ENCODE data around the gene SPACA4. TPM values are rescaled to one million over a fixed set of nuclear protein-coding genes. Genes with fewer than 3 reads are reported as not detected.

SPACA4 gene
- total and polyA plus RNA-seq, 4 donors = not detected

GRCh38 chr19:48632692-48633147, 26.2 kb downstream of the SPACA4 start:
- Histone ChIP-seq H3K9me3 (ENCODE audit: control insufficient read depth in 4 of 4, low read length in 3 of 4) (no peaks in the 10 kb centered on the region), H3K9ac (ENCODE audit: low read depth in 1 of 2, low read length in 2 of 2) (no peak overlapping the region), H3K27me3 (ENCODE audit: control insufficient read depth in 4 of 4, insufficient read depth in 4 of 4, low read length in 3 of 4) (no peaks in the 10 kb centered on the region), H3K36me3 (ENCODE audit: control insufficient read depth in 4 of 4, insufficient read depth in 3 of 4, low read depth in 1 of 4, low read length in 3 of 4) (peaks cover 0 to 7% (median 1%) of the 10 kb centered on the region in 4 donors), H3K27ac (ENCODE audit: low read depth in 1 of 2, low read length in 2 of 2) (peak overlapping the region in 1 of 2 donors; percentile 7), H3K4me3 (ENCODE audit: low read depth in 1 of 3, low read length in 3 of 3) (no peak overlapping the region), H3K4me1 (ENCODE audit: control insufficient read depth in 4 of 4, insufficient read depth in 4 of 4, low read length in 3 of 4) (peaks cover 21 to 67% (median 34%) of the 10 kb centered on the region in 4 donors)
- no peak for TF ChIP-seq REST (IDR thresholded peaks at IDR 0.05)
- TF ChIP-seq ATF3 (IDR thresholded peaks at IDR 0.05) = no peak
- no peak for TF ChIP-seq EGR1 (IDR thresholded peaks at IDR 0.05; ENCODE audit: low read depth in 2 of 2)
- TF ChIP-seq CTCF (IDR thresholded peaks at IDR 0.05; ENCODE audit: low read depth, low read length, missing input control) = no peak
- TF ChIP-seq FOXA2 (IDR thresholded peaks at IDR 0.05) = no peak
- TF ChIP-seq HNF4G (IDR thresholded peaks at IDR 0.05) = no peak
- TF ChIP-seq RAD21 (IDR thresholded peaks at IDR 0.05) = no peak
- no peak for TF ChIP-seq RXRA (IDR thresholded peaks at IDR 0.05)
- TF ChIP-seq YY1 (IDR thresholded peaks at IDR 0.05) = no peak
- no peak for TF ChIP-seq ZBTB33 (IDR thresholded peaks at IDR 0.05)
- no peak for DNase-seq (ENCODE audit: low spot score)

- Histone ChIP-seq H3K36me3 (ENCODE audit: control insufficient read depth in 4 of 4, insufficient read depth in 3 of 4, low read depth in 1 of 4, low read length in 3 of 4) (peaks cover 0 to 7% (median 1%) of the 10 kb centered on the region in 4 donors), H3K4me1 (ENCODE audit: control insufficient read depth in 4 of 4, insufficient read depth in 4 of 4, low read length in 3 of 4) (peaks cover 16 to 64% (median 34%) of the 10 kb centered on the region in 4 donors), H3K9me3 (ENCODE audit: control insufficient read depth in 4 of 4, low read length in 3 of 4) (no peaks in the 10 kb centered on the region), H3K27me3 (ENCODE audit: control insufficient read depth in 4 of 4, insufficient read depth in 4 of 4, low read length in 3 of 4) (no peaks in the 10 kb centered on the region), H3K9ac (ENCODE audit: low read depth in 1 of 2, low read length in 2 of 2) (no peak overlapping the region), H3K27ac (ENCODE audit: low read depth in 1 of 2, low read length in 2 of 2) (peak overlapping the region; percentile 98 to 99), H3K4me3 (ENCODE audit: low read depth in 1 of 3, low read length in 3 of 3) (no peak overlapping the region)
- TF ChIP-seq YY1 (IDR thresholded peaks at IDR 0.05) (no peak), HNF4A (conservative IDR thresholded peaks at IDR 0.05) (peak; percentile 71 to 72), NR2F2 (IDR thresholded peaks at IDR 0.05) (peak; percentile 67), SP1 (IDR thresholded peaks at IDR 0.05) (peak; percentile 15), RXRA (IDR thresholded peaks at IDR 0.05) (peak; percentile 39 to 54)
- DNase-seq (ENCODE audit: low spot score) = no peak
- 64% methylated on average over 22 of the region's 22 CpGs for WGBS
Measured at GRCh38 chr19:48633148-48634035, 26.9 kb downstream of the SPACA4 start.

Data from liver (tissue), 9 donors.